ENCODE measurements around the gene TMEM114. TPM values are rescaled to one million over a fixed set of nuclear protein-coding genes. Genes with fewer than 3 reads are reported as not detected.

The TMEM114 gene
- total RNA-seq, 3 donors from 2014 or later = not detected

GRCh38 chr16:8542393-8542792, 47.9 kb downstream of the TMEM114 start:
- Histone ChIP-seq H3K27ac (no peak overlapping the region), H3K27me3 (peaks cover 0 to 14% of the 10 kb centered on the region in 2 donors), H3K4me3 (no peak overlapping the region), H3K9me3 (no peaks in the 10 kb centered on the region), H3K36me3 (no peaks in the 10 kb centered on the region), H3K4me1 (no peaks in the 10 kb centered on the region)
- TF ChIP-seq, protein P1, sequence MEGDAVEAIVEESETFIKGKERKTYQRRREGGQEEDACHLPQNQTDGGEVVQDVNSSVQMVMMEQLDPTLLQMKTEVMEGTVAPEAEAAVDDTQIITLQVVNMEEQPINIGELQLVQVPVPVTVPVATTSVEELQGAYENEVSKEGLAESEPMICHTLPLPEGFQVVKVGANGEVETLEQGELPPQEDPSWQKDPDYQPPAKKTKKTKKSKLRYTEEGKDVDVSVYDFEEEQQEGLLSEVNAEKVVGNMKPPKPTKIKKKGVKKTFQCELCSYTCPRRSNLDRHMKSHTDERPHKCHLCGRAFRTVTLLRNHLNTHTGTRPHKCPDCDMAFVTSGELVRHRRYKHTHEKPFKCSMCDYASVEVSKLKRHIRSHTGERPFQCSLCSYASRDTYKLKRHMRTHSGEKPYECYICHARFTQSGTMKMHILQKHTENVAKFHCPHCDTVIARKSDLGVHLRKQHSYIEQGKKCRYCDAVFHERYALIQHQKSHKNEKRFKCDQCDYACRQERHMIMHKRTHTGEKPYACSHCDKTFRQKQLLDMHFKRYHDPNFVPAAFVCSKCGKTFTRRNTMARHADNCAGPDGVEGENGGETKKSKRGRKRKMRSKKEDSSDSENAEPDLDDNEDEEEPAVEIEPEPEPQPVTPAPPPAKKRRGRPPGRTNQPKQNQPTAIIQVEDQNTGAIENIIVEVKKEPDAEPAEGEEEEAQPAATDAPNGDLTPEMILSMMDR (IDR thresholded peaks at IDR 0.05) = no peak
- TF ChIP-seq POLR2AphosphoS5 (IDR thresholded peaks at IDR 0.05) (no peak), POLR2A (IDR thresholded peaks at IDR 0.05) (no peak)
- intact Hi-C loops (cut with DNase I; ENCODE audit: low total_unique reads) = no loop called here
- no peak for DNase-seq (ENCODE audit: low spot score in 2 of 2)

DNA sequence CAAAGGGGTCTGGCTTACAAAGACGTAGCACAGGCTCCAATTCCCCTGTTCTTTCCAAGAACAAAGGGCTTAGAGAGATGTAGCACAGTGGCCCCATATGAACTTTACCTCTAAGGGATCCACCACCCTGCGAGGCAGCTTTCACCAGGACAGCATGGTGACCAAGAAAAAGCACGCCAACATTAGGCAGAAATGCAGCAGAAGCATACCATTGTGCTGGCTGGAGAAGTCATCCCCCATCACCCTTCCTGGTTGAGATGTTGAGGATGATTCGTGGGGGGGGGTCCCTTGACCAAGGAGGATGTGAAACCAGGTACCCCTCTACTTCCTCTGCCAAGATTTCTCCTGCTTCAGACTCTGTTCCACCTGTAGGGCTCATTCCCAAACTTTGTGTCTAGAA, 48.4 kb downstream of the TMEM114 start:
- intact Hi-C loops (cut with DNase I; ENCODE audit: low total_unique reads) = no loop called here
- Histone ChIP-seq H3K27ac (no peak overlapping the region), H3K9me3 (no peaks in the 10 kb centered on the region), H3K36me3 (no peaks in the 10 kb centered on the region), H3K27me3 (peaks cover 0 to 11% of the 10 kb centered on the region in 2 donors), H3K4me3 (no peak overlapping the region), H3K4me1 (no peaks in the 10 kb centered on the region)
- TF ChIP-seq, protein P1 (IDR thresholded peaks at IDR 0.05) = no peak
- TF ChIP-seq POLR2A (IDR thresholded peaks at IDR 0.05) (no peak), POLR2AphosphoS5 (IDR thresholded peaks at IDR 0.05) (no peak)
- no peak for DNase-seq (ENCODE audit: low spot score in 2 of 2)

- intact Hi-C loops (cut with DNase I; ENCODE audit: low total_unique reads) = no loop called here
- DNase-seq (ENCODE audit: low spot score in 2 of 2) = no peak
- no peaks in the 10 kb centered on the region for H3K36me3 ChIP-seq
- no peaks in the 10 kb centered on the region for H3K9me3 ChIP-seq
- H3K27ac ChIP-seq = no peak overlapping the region
- peaks cover 0 to 10% of the 10 kb centered on the region in 2 donors for H3K27me3 ChIP-seq
- no peak overlapping the region for H3K4me3 ChIP-seq
- no peak for TF ChIP-seq POLR2A (IDR thresholded peaks at IDR 0.05)
- TF ChIP-seq, protein P1 (IDR thresholded peaks at IDR 0.05) = no peak
- TF ChIP-seq POLR2AphosphoS5 (IDR thresholded peaks at IDR 0.05) = no peak
- no peaks in the 10 kb centered on the region for H3K4me1 ChIP-seq
These were observed 52.5 kb downstream of the TMEM114 start for GRCh38 chr16:8537691-8538342.

DNA sequence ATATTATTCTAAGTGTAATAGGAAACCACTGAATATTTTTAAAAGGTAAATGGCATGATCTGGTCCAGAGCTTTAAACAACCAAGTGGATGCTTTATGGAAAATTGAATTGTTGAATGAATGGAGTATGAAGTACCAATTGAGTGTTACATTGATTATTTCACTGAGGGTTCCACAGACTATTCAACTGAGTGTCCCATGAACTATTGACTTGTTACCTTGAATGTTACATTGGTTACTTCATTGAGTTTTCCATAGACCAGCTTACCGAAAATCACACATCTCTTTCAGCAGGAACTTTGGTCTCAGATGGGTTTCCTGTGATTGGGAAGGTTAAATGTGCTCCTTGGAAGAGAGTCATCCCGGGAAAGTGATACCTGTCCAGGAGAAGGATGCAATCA, 56.8 kb downstream of the TMEM114 start:
- Histone ChIP-seq H3K36me3 (no peaks in the 10 kb centered on the region), H3K9me3 (no peaks in the 10 kb centered on the region), H3K4me1 (no peaks in the 10 kb centered on the region), H3K27ac (no peak overlapping the region), H3K4me3 (no peak overlapping the region), H3K27me3 (peaks cover 0 to 11% of the 10 kb centered on the region in 2 donors)
- intact Hi-C loops (cut with DNase I; ENCODE audit: low total_unique reads) = no loop called here
- no peak for DNase-seq (ENCODE audit: low spot score in 2 of 2)
- no peak for TF ChIP-seq POLR2AphosphoS5 (IDR thresholded peaks at IDR 0.05)
- no peak for TF ChIP-seq POLR2A (IDR thresholded peaks at IDR 0.05)
- TF ChIP-seq, protein P1 (IDR thresholded peaks at IDR 0.05) = no peak

DNA sequence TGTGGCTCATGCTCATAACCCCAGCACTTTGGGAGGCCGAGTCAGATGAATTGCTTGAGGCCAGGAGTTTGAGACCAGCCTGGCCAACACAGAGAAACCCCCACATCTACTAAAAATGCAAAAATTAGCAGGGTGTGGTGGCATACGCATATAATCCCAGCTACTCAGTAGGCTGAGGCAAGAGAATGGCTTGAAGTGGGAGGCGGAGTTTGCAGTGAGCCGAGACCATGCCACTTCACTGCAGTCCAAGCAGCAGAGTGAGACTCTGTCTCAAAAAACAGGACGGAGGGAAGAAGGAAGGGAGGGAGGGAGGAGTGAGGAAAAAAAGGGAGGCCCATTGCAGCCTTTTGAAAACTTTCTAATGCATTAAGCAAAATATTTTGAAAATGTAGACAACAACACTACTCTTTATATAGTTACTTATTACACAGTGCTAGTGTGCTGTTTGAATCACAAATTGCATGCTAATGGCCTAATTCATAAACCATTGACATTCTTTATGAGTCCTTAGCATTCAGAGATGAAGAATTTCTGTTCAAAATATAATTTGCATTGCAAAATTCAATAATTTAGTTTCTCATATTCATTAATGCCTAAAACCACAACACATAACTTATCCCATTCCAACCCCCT, 59.4 kb downstream of the TMEM114 start:
- TF ChIP-seq POLR2AphosphoS5 (IDR thresholded peaks at IDR 0.05) = no peak
- TF ChIP-seq, protein P1 (IDR thresholded peaks at IDR 0.05) = no peak
- no peak for TF ChIP-seq POLR2A (IDR thresholded peaks at IDR 0.05)
- Histone ChIP-seq H3K4me1 (no peaks in the 10 kb centered on the region), H3K36me3 (no peaks in the 10 kb centered on the region), H3K4me3 (no peak overlapping the region), H3K27me3 (peaks cover 0 to 16% of the 10 kb centered on the region in 2 donors), H3K27ac (no peak overlapping the region), H3K9me3 (no peaks in the 10 kb centered on the region)
- intact Hi-C loops (cut with DNase I; ENCODE audit: low total_unique reads) = loop anchor here (1.0 kb wide), 1 partner anchor 24 kb away; no protein-coding TSS in a partner anchor
- no peak for DNase-seq (ENCODE audit: low spot score in 2 of 2)
